PFSK-1 (cell line): ENCODE data around the gene DAG1.

ENCODE experiments used
- FOXP2 ChIP-seq: optimal IDR thresholded peaks from 2 replicates; pipeline ENCODE3; 2011; ENCODE audit warnings: borderline replicate concordance, control low read depth, inconsistent platforms; ENCODE audit not compliant: insufficient read depth; ENCODE audit errors: extremely low read length, extremely low read depth
- POLR2AphosphoS5 ChIP-seq: IDR thresholded peaks from 2 replicates; pipeline ENCODE4 v1.6.1; 2012; ENCODE audit warnings: low read depth, mild to moderate bottlenecking, control low read depth, low read length, moderate library complexity
- SIN3A ChIP-seq: IDR thresholded peaks from 2 replicates; pipeline ENCODE4 v1.6.1; 2012; ENCODE audit warnings: mild to moderate bottlenecking, low read length, moderate library complexity, borderline replicate concordance; ENCODE audit not compliant: insufficient read depth
- TAF1 ChIP-seq: IDR thresholded peaks from 2 replicates; pipeline ENCODE4 v1.6.1; 2012; ENCODE audit warnings: low read length, control low read depth, borderline replicate concordance; ENCODE audit not compliant: insufficient read depth
- TF ChIP-seq, protein P1 (sequence below), 2 experiments: IDR thresholded peaks; 2 replicates each; pipeline versions ENCODE4 v1.6.1 to v1.8.0; 2011 to 2012; ENCODE audit warnings: low read depth in 2 of 2, low read length in 2 of 2, control low read depth in 1 of 2, inconsistent platforms in 1 of 2, mild to moderate bottlenecking in 1 of 2, moderate library complexity in 1 of 2; ENCODE audit not compliant: insufficient read depth in 1 of 2

The DAG1 gene

GRCh38 chr3:49500205-49500731 lies 30.2 kb downstream of the DAG1 start:
- TF ChIP-seq SIN3A, result no peak
- TF ChIP-seq TAF1, result no peak
- TF ChIP-seq, protein P1, sequence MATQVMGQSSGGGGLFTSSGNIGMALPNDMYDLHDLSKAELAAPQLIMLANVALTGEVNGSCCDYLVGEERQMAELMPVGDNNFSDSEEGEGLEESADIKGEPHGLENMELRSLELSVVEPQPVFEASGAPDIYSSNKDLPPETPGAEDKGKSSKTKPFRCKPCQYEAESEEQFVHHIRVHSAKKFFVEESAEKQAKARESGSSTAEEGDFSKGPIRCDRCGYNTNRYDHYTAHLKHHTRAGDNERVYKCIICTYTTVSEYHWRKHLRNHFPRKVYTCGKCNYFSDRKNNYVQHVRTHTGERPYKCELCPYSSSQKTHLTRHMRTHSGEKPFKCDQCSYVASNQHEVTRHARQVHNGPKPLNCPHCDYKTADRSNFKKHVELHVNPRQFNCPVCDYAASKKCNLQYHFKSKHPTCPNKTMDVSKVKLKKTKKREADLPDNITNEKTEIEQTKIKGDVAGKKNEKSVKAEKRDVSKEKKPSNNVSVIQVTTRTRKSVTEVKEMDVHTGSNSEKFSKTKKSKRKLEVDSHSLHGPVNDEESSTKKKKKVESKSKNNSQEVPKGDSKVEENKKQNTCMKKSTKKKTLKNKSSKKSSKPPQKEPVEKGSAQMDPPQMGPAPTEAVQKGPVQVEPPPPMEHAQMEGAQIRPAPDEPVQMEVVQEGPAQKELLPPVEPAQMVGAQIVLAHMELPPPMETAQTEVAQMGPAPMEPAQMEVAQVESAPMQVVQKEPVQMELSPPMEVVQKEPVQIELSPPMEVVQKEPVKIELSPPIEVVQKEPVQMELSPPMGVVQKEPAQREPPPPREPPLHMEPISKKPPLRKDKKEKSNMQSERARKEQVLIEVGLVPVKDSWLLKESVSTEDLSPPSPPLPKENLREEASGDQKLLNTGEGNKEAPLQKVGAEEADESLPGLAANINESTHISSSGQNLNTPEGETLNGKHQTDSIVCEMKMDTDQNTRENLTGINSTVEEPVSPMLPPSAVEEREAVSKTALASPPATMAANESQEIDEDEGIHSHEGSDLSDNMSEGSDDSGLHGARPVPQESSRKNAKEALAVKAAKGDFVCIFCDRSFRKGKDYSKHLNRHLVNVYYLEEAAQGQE (IDR thresholded peaks at IDR 0.05; ENCODE audit: insufficient read depth in 1 of 2, low read depth in 2 of 2, low read length in 2 of 2), result no peak
- TF ChIP-seq POLR2AphosphoS5, result no peak
- no peak for TF ChIP-seq FOXP2

DNA sequence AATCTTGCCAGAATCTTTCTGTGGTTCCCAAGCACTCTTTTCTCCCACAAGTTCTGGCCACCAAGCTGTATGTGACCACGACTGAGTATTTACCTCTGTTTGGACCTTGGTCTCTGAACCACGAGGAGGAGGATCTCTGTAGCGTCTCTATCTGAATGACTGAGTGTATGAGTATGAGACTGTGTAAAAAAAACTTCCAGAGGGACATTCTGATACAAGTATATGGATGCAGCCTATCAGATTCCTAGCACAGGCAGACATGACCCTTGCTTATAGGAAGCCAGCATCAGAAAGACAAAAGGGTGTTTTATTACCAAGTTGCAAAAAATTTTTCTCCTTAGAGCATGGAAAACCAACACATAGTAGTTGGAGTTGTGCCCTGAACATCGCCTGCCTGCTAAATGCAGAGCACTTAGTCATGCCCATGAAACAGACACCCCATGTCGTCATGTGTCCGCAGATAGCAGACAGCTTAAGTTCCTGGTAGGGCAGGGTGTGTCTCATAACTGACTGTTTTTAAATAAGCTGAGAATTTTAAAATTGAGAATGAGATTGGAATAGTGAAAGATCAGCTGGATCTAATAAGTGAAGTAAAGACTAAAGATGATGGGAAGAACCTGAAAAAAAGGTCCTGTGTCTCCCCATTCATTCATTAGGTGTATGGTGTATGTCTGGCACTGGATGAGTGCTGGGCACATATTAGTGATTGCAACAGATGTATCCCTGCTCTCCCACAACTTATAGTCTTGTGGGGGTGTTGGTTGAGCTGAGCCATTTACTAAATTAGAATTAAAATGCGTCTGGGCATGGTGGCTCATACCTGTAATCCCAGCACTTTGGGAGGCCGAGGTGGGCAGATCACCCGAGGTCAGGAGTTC lies 30.9 kb downstream of the DAG1 start:
- no peak for TF ChIP-seq SIN3A

DNA sequence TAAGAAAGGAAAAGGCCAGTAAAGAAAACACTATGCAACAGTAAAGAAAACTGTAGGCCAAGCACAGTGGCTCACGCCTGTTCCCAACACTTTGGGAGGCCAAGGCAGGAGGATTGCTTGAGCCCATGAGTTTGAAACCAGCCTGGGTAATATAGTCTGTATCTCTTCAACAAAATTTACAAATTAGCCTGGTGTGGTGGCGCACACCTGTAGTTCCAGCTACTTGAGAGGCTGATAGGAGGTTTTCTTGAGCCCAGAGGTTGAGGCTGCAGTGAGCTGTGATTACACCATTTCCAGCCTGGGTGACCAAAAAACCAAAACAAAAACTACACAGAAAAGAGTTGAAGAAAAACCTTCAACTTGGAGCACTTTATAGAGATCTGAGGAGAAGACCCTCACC lies 31.8 kb downstream of the DAG1 start:
- no peak for TF ChIP-seq SIN3A
- TF ChIP-seq POLR2AphosphoS5, result no peak

- TF ChIP-seq, protein P1 (IDR thresholded peaks at IDR 0.05; ENCODE audit: insufficient read depth in 1 of 2, low read depth in 2 of 2, low read length in 2 of 2), result no peak
- no peak for TF ChIP-seq POLR2AphosphoS5
These were observed 36.8 kb downstream of the DAG1 start for GRCh38 chr3:49506906-49507305.

DNA sequence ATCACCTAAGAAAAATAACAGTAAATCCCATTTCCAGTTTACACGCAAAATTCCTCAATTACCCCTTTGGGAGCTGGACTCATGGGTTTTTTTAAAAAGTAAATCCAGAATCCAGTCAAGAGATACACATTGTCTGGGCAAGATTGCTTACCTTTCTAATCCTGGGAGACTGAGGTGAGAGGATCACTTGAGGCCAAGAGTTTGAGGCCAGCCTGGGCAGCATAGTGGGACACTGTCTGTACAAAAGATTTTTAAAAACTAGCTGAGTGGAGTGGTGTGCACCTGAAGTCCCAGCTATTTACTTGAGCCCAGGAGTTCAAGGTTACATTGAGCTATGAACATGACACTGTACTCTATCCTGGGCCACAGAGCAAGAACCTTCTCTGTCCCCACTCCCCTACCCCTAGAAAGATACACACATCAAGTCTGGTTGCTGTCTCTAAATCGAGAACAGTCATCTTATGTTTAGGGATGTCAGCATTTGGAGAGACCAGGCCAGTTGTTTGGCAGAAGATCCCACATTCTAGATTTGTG lies 39.0 kb downstream of the DAG1 start:
- TF ChIP-seq TAF1, result no peak
- TF ChIP-seq, protein P1 (IDR thresholded peaks at IDR 0.05; ENCODE audit: insufficient read depth in 1 of 2, low read depth in 2 of 2, low read length in 2 of 2), result no peak

DNA sequence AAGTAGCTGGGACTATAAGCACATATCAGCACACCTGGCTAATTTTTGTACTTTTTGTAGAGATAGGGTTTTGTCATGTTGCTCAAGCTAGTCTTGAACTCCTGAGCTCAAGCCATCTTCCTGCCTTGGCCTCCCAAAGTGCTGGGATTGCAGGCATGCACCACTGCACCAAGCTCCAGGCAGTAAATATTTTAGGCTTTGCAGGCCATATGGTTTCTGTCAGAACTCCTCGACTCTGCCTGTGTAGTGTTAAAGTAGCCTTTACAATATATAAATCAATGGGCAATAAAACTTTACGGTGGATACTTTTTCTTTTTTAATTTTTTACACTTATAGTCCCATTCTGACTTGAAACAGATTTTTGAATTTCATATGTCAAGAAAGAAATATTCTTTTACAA lies 41.6 kb downstream of the DAG1 start:
- TF ChIP-seq POLR2AphosphoS5, result no peak
- no peak for TF ChIP-seq SIN3A
- TF ChIP-seq, protein P1 (IDR thresholded peaks at IDR 0.05; ENCODE audit: insufficient read depth in 1 of 2, low read depth in 2 of 2, low read length in 2 of 2), result no peak
- no peak for TF ChIP-seq TAF1
- TF ChIP-seq FOXP2, result no peak
